ENCODE data around the gene SETD1A. TPM values are rescaled to one million over a fixed set of nuclear protein-coding genes. Genes with fewer than 3 reads are reported as not detected.
"Not testable (repeated sequence)": the region's sequence is repeated elsewhere in the genome, so short reads cannot be mapped to it uniquely, and the experiment has no call there.

Gene SETD1A
- total RNA-seq, 2 experiments from 2014 or later, result 40.1 to 41.2 TPM

DNA sequence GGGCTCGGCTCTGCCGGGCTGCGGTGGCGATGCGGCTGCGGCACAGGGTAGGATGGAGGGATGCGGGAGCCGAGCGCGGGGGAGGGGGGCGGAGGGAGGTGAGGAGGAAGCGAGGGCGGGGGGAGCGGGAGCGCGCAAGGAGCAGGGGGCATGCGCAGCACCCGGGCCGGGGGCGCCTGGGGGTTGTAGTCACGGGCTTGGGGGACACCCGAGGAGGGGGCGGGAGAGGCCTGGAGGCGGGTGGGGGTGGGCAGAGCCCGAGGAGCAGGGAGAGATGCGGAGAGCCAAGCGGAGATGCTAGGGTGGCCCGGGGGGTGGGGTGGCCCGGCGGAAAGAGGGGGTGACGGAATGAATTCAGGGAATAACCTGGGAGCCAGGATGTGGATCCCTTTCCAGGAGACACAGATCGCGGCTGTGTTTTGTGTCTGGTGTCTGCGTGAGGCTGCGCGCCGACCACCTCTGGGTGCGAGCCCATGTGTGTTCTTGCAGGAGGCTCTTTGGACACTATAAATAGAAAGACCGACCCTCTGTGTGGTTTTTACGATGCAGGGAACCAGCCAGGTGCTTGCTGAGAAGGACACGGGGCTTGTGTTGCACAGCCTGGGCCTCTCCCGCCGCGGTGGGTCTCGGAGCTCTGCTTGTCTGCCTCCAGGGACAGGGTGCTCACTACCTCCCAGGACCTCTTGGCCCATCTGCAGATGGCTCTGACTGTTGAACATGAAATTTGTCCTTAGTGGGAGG lies 53.2 kb downstream of the SETD1A start, which contains the start of gene STX1B:
TSS of gene STX1B (minus strand) at position 54 of the 741 bp plus-strand sequence. CDS start 242 bp downstream, outside the sequence.
- intact Hi-C loops (cut with DNase I, micrococcal nuclease), result no loop called here
- H3K27me3 Mint-ChIP-seq, result peaks cover 32% of the 10 kb centered on the region
- H3K4me3 Mint-ChIP-seq, result peak within 1 kb of the TSS; percentile 87
- POLR2A ChIA-PET, result no interaction called here
- peak within 1 kb of the TSS; percentile 53 for H3K4me3 ChIP-seq (ENCODE audit: low read length)
- H3K4me1 Mint-ChIP-seq (ENCODE audit: low read depth), result peaks cover 23% of the 10 kb centered on the region
- H3K4me1 ChIP-seq (ENCODE audit: insufficient read depth, low read length), result peaks cover 9% of the 10 kb centered on the region
- peak within 1 kb of the TSS; percentile 20 for H3K27ac Mint-ChIP-seq
- H3K9me3 ChIP-seq (ENCODE audit: control insufficient read depth in 1 of 2, insufficient read depth in 1 of 2, low read length in 2 of 2), result no peaks in the 10 kb centered on the region
- H3K9me3 Mint-ChIP-seq, result no peaks in the 10 kb centered on the region
- H3K27ac ChIP-seq (ENCODE audit: low read depth in 1 of 2, low read length in 2 of 2), result no peak within 1 kb of the TSS
- TF ChIP-seq, protein P1, sequence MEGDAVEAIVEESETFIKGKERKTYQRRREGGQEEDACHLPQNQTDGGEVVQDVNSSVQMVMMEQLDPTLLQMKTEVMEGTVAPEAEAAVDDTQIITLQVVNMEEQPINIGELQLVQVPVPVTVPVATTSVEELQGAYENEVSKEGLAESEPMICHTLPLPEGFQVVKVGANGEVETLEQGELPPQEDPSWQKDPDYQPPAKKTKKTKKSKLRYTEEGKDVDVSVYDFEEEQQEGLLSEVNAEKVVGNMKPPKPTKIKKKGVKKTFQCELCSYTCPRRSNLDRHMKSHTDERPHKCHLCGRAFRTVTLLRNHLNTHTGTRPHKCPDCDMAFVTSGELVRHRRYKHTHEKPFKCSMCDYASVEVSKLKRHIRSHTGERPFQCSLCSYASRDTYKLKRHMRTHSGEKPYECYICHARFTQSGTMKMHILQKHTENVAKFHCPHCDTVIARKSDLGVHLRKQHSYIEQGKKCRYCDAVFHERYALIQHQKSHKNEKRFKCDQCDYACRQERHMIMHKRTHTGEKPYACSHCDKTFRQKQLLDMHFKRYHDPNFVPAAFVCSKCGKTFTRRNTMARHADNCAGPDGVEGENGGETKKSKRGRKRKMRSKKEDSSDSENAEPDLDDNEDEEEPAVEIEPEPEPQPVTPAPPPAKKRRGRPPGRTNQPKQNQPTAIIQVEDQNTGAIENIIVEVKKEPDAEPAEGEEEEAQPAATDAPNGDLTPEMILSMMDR (IDR thresholded peaks at IDR 0.05), result no peak
- peaks cover 2 to 13% of the 10 kb centered on the region in 2 experiments for H3K27me3 ChIP-seq (ENCODE audit: control insufficient read depth in 1 of 2, insufficient read depth in 2 of 2, low read length in 2 of 2)
- DNase-seq, result peak; percentile 36 to 80 (median 62)
- CTCF ChIA-PET, result interaction anchor here (0.6 kb wide), 1 partner anchor 20 kb away, joined by 3 read pairs; no protein-coding TSS in a partner anchor
- peak; percentile 82 for ATAC-seq (ENCODE audit: poor library complexity)
- H3K36me3 ChIP-seq (ENCODE audit: insufficient read depth, low read length), result no peaks in the 10 kb centered on the region
- H3K36me3 Mint-ChIP-seq (ENCODE audit: low read depth), result no peaks in the 10 kb centered on the region

- H3K36me3 ChIP-seq (ENCODE audit: insufficient read depth, low read length); ATAC-seq (ENCODE audit: poor library complexity); H3K9me3 ChIP-seq (ENCODE audit: control insufficient read depth in 1 of 2, insufficient read depth in 1 of 2, low read length in 2 of 2); H3K4me3 ChIP-seq (ENCODE audit: low read length); H3K27ac Mint-ChIP-seq; H3K36me3 Mint-ChIP-seq (ENCODE audit: low read depth); POLR2A ChIA-PET; H3K9me3 Mint-ChIP-seq; DNase-seq; H3K4me1 ChIP-seq (ENCODE audit: insufficient read depth, low read length); CTCF ChIA-PET; intact Hi-C loops (cut with DNase I, micrococcal nuclease); H3K27ac ChIP-seq (ENCODE audit: low read depth in 1 of 2, low read length in 2 of 2): not testable (repeated sequence)
- peaks cover 36% of the 10 kb centered on the region for H3K27me3 Mint-ChIP-seq
- peak overlapping the region; percentile 87 for H3K4me3 Mint-ChIP-seq
- H3K4me1 Mint-ChIP-seq (ENCODE audit: low read depth), result peaks cover 23% of the 10 kb centered on the region
- peaks cover 2 to 13% of the 10 kb centered on the region in 2 experiments for H3K27me3 ChIP-seq (ENCODE audit: control insufficient read depth in 1 of 2, insufficient read depth in 2 of 2, low read length in 2 of 2)
Measured at GRCh38 chr16:31011815-31012214, 54.3 kb downstream of the SETD1A start.

DNA sequence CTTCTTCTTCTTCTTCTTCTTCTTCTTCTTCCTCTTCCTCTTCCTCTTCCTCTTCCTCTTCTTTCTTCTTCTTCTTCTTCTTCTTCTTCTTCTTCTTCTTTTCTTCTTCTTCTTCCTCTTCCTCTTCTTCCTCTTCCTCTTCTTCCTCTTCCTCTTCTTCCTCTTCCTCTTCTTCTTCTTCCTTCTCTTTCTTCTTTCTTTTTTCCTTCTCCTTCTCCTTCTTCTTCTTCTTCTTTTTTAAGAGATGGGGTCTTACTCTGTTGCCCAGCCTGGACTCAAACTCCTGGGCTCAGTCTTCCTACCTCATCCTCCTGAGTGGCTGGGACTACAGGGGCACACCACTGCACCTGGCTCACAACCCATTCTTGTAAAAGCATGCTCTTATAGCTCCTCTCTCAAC lies 55.7 kb downstream of the SETD1A start:
- H3K4me3 ChIP-seq (ENCODE audit: low read length); DNase-seq; H3K36me3 Mint-ChIP-seq (ENCODE audit: low read depth); intact Hi-C loops (cut with DNase I, micrococcal nuclease); POLR2A ChIA-PET; ATAC-seq (ENCODE audit: poor library complexity); H3K27ac ChIP-seq (ENCODE audit: low read depth in 1 of 2, low read length in 2 of 2); H3K36me3 ChIP-seq (ENCODE audit: insufficient read depth, low read length); H3K9me3 Mint-ChIP-seq; H3K4me1 ChIP-seq (ENCODE audit: insufficient read depth, low read length); H3K9me3 ChIP-seq (ENCODE audit: control insufficient read depth in 1 of 2, insufficient read depth in 1 of 2, low read length in 2 of 2); H3K27ac Mint-ChIP-seq; CTCF ChIA-PET: not testable (repeated sequence)
- peaks cover 2 to 13% of the 10 kb centered on the region in 2 experiments for H3K27me3 ChIP-seq (ENCODE audit: control insufficient read depth in 1 of 2, insufficient read depth in 2 of 2, low read length in 2 of 2)
- H3K4me1 Mint-ChIP-seq (ENCODE audit: low read depth), result peaks cover 23% of the 10 kb centered on the region
- peak overlapping the region; percentile 63 for H3K4me3 Mint-ChIP-seq
- H3K27me3 Mint-ChIP-seq, result peaks cover 36% of the 10 kb centered on the region

GRCh38 chr16:31016018-31016417 lies 58.5 kb downstream of the SETD1A start:
- no peaks in the 10 kb centered on the region for H3K9me3 ChIP-seq (ENCODE audit: control insufficient read depth in 1 of 2, insufficient read depth in 1 of 2, low read length in 2 of 2)
- H3K36me3 Mint-ChIP-seq (ENCODE audit: low read depth), result no peaks in the 10 kb centered on the region
- H3K9me3 Mint-ChIP-seq, result no peaks in the 10 kb centered on the region
- peaks cover 13% of the 10 kb centered on the region for H3K4me1 Mint-ChIP-seq (ENCODE audit: low read depth)
- peaks cover 3% of the 10 kb centered on the region for H3K4me1 ChIP-seq (ENCODE audit: insufficient read depth, low read length)
- H3K4me3 Mint-ChIP-seq, result no peak overlapping the region
- ATAC-seq (ENCODE audit: poor library complexity) (no peak), DNase-seq (no peak)
- intact Hi-C loops (cut with DNase I, micrococcal nuclease), result no loop called here
- H3K27me3 Mint-ChIP-seq, result peaks cover 34% of the 10 kb centered on the region
- POLR2A ChIA-PET, result no interaction called here
- no peak overlapping the region for H3K4me3 ChIP-seq (ENCODE audit: low read length)
- H3K27me3 ChIP-seq (ENCODE audit: control insufficient read depth in 1 of 2, insufficient read depth in 2 of 2, low read length in 2 of 2), result peaks cover under 1 to 13% of the 10 kb centered on the region in 2 experiments
- no peak overlapping the region for H3K27ac ChIP-seq (ENCODE audit: low read depth in 1 of 2, low read length in 2 of 2)
- CTCF ChIA-PET, result no interaction called here
- TF ChIP-seq, protein P1 (IDR thresholded peaks at IDR 0.05), result no peak
- no peak overlapping the region for H3K27ac Mint-ChIP-seq
- H3K36me3 ChIP-seq (ENCODE audit: insufficient read depth, low read length), result no peaks in the 10 kb centered on the region

- H3K9me3 ChIP-seq (ENCODE audit: control insufficient read depth in 1 of 2, insufficient read depth in 1 of 2, low read length in 2 of 2); H3K4me3 Mint-ChIP-seq; ATAC-seq (ENCODE audit: poor library complexity); H3K4me1 Mint-ChIP-seq (ENCODE audit: low read depth); H3K27ac Mint-ChIP-seq; H3K4me3 ChIP-seq (ENCODE audit: low read length); DNase-seq; H3K4me1 ChIP-seq (ENCODE audit: insufficient read depth, low read length); CTCF ChIA-PET; POLR2A ChIA-PET; H3K9me3 Mint-ChIP-seq; intact Hi-C loops (cut with DNase I, micrococcal nuclease); H3K36me3 Mint-ChIP-seq (ENCODE audit: low read depth); H3K27me3 ChIP-seq (ENCODE audit: control insufficient read depth in 1 of 2, insufficient read depth in 2 of 2, low read length in 2 of 2); H3K36me3 ChIP-seq (ENCODE audit: insufficient read depth, low read length); H3K27ac ChIP-seq (ENCODE audit: low read depth in 1 of 2, low read length in 2 of 2): not testable (repeated sequence)
- peaks cover 21% of the 10 kb centered on the region for H3K27me3 Mint-ChIP-seq
Measured at GRCh38 chr16:31017756-31018155, 60.2 kb downstream of the SETD1A start.

Measured in CD4-positive, alpha-beta T cell (primary cell).